WTC11 (cell line): Measurements from ENCODE around the gene DGKG. TPM values are rescaled to one million over a fixed set of nuclear protein-coding genes. Genes with fewer than 3 reads are reported as not detected.

Source experiments
- ATAC-seq: fragments of 200-7000 bp; cut with Tn5 transposase; 2 replicates; pipeline ENCODE4 v1.10.0; 2021; ENCODE audit warnings: mild to moderate bottlenecking, moderate library complexity
- CTCF ChIA-PET: fragments of 300-600 bp; sonication (Branson Sonifier 250); formaldehyde crosslinking; loops from one replicate; lab custom pipeline; 2021; ENCODE audit warnings: antibody characterized with exemption; lab: Charles Lee
- POLR2A ChIA-PET: fragments of 350-600 bp; sonication (Branson Sonifier 250); formaldehyde crosslinking; loops from one replicate; lab custom pipeline; 2021; ENCODE audit warnings: antibody characterized with exemption; lab: Charles Lee
- DNase-seq: peaks from one replicate; pipeline ENCODE4 v3.0.0; 2021; ENCODE audit warnings: low spot score
- H3K27ac Mint-ChIP-seq: 2 replicates; pipeline ENCODE4 v1.8.0; 2021; ENCODE audit warnings: mixed read lengths
- H3K27me3 Mint-ChIP-seq: 2 replicates; pipeline ENCODE4 v1.8.0; 2021; ENCODE audit warnings: low read depth, mild to moderate bottlenecking, moderate library complexity, mixed read lengths
- H3K36me3 Mint-ChIP-seq: 2 replicates; pipeline ENCODE4 v1.8.0; 2021; ENCODE audit warnings: mixed read lengths
- H3K4me1 Mint-ChIP-seq: 2 replicates; pipeline ENCODE4 v1.8.0; 2022; ENCODE audit warnings: mixed read lengths
- H3K4me3 Mint-ChIP-seq: 2 replicates; pipeline ENCODE4 v1.8.0; 2021; ENCODE audit warnings: mild to moderate bottlenecking, moderate library complexity, mixed read lengths
- H3K9me3 Mint-ChIP-seq: 2 replicates; pipeline ENCODE4 v1.8.0; 2021; ENCODE audit warnings: mixed read lengths
- CDX4 ChIP-seq: fragments of 250-450 bp; sonication (Bioruptor Pico); IDR thresholded peaks from 2 replicates; pipeline ENCODE4 v1.9.0; 2021; ENCODE audit warnings: moderate library complexity, mild to moderate bottlenecking, inconsistent platforms, borderline replicate concordance
- CTCF ChIP-seq: fragments of 200-600 bp; IDR thresholded peaks from 2 replicates; pipeline ENCODE4 v1.8.0; 2022; ENCODE audit warnings: antibody characterized with exemption
- FOXK1 ChIP-seq: sonication (generic); formaldehyde crosslinking; IDR thresholded peaks from 2 replicates; pipeline ENCODE4 v1.8.0; 2022; ENCODE audit warnings: mild to moderate bottlenecking, moderate library complexity, missing genetic modification reagents
- GABPB1 ChIP-seq: sonication (generic); formaldehyde crosslinking; IDR thresholded peaks from 2 replicates; pipeline ENCODE4 v1.8.1; 2023; ENCODE audit warnings: mild to moderate bottlenecking, missing genetic modification reagents
- NFATC4 ChIP-seq: fragments of 250-450 bp; sonication (Bioruptor Pico); IDR thresholded peaks from 2 replicates; pipeline ENCODE4 v1.9.0; 2021; ENCODE audit warnings: mild to moderate bottlenecking
- NFE2L1 ChIP-seq: sonication (generic); formaldehyde crosslinking; IDR thresholded peaks from 2 replicates; pipeline ENCODE4 v1.8.1; 2023; ENCODE audit warnings: missing genetic modification reagents
- TCF7 ChIP-seq: sonication (generic); formaldehyde crosslinking; IDR thresholded peaks from 2 replicates; pipeline ENCODE4 v1.8.0; 2022; ENCODE audit warnings: mild to moderate bottlenecking, low read depth, missing genetic modification reagents, moderate library complexity
- ZNF281 ChIP-seq: sonication (generic); formaldehyde crosslinking; IDR thresholded peaks from 2 replicates; pipeline ENCODE4 v1.8.0; 2023; ENCODE audit warnings: mild to moderate bottlenecking, missing genetic modification reagents
- ZNF317 ChIP-seq: sonication (generic); formaldehyde crosslinking; IDR thresholded peaks from 2 replicates; pipeline ENCODE4 v1.8.1; 2023; ENCODE audit warnings: low read depth, mild to moderate bottlenecking, moderate library complexity, missing genetic modification reagents, borderline replicate concordance
- ZNF532 ChIP-seq: fragments of 250-450 bp; sonication (Bioruptor Pico); IDR thresholded peaks from 2 replicates; pipeline ENCODE4 v1.9.0; 2021; ENCODE audit warnings: mild to moderate bottlenecking, borderline replicate concordance
- total RNA-seq: library from RNA; stranded (reverse); gene quantifications from 3 replicates; pipeline ENCODE4 v1.2.3, GENCODE V29; 2021
- TF ChIP-seq, protein P1 (sequence below): sonication (generic); formaldehyde crosslinking; IDR thresholded peaks from 2 replicates; pipeline ENCODE4 v1.8.1; 2023; ENCODE audit warnings: mild to moderate bottlenecking, missing genetic modification reagents, borderline replicate concordance
- TF ChIP-seq, protein P2 (sequence below): sonication (generic); formaldehyde crosslinking; IDR thresholded peaks from 2 replicates; pipeline ENCODE4 v1.8.1; 2022; ENCODE audit warnings: low read depth, mild to moderate bottlenecking, moderate library complexity, missing genetic modification reagents, borderline replicate concordance

DGKG gene
- total RNA-seq, 1 experiment from 2014 or later, result 0.92 TPM

DNA sequence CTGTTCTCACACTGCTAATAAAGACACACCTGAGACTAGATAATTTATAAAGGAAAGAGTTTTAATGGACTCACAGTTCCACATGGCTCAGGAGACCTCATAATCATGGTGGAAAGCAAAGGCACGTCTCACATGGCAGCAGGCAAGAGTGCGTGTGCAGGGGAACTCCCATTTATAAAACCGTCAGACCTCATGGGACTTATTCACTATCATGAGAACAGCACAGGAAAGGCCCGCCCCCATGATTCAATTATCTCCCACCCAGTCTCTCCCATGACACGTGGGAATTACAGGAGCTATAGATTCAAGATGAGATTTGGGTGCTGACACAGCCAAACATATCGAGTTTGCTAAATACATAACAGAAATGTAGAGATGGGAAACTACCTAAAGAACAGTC is 39.5 kb upstream of the DGKG start:
- ATAC-seq (no peak), DNase-seq (no peak)
- H3K9me3 Mint-ChIP-seq, result no peaks in the 10 kb centered on the region
- CTCF ChIA-PET, result interaction anchor here (1.0 to 1.5 kb wide), 2 partner anchors 140 to 142 kb away, joined by 3 read pairs; no protein-coding TSS in a partner anchor
- POLR2A ChIA-PET, result no interaction called here
- H3K27me3 Mint-ChIP-seq, result no peaks in the 10 kb centered on the region
- H3K4me1 Mint-ChIP-seq, result no peaks in the 10 kb centered on the region
- no peak overlapping the region for H3K4me3 Mint-ChIP-seq
- no peaks in the 10 kb centered on the region for H3K36me3 Mint-ChIP-seq
- no peak overlapping the region for H3K27ac Mint-ChIP-seq
- TF ChIP-seq, protein P1, sequence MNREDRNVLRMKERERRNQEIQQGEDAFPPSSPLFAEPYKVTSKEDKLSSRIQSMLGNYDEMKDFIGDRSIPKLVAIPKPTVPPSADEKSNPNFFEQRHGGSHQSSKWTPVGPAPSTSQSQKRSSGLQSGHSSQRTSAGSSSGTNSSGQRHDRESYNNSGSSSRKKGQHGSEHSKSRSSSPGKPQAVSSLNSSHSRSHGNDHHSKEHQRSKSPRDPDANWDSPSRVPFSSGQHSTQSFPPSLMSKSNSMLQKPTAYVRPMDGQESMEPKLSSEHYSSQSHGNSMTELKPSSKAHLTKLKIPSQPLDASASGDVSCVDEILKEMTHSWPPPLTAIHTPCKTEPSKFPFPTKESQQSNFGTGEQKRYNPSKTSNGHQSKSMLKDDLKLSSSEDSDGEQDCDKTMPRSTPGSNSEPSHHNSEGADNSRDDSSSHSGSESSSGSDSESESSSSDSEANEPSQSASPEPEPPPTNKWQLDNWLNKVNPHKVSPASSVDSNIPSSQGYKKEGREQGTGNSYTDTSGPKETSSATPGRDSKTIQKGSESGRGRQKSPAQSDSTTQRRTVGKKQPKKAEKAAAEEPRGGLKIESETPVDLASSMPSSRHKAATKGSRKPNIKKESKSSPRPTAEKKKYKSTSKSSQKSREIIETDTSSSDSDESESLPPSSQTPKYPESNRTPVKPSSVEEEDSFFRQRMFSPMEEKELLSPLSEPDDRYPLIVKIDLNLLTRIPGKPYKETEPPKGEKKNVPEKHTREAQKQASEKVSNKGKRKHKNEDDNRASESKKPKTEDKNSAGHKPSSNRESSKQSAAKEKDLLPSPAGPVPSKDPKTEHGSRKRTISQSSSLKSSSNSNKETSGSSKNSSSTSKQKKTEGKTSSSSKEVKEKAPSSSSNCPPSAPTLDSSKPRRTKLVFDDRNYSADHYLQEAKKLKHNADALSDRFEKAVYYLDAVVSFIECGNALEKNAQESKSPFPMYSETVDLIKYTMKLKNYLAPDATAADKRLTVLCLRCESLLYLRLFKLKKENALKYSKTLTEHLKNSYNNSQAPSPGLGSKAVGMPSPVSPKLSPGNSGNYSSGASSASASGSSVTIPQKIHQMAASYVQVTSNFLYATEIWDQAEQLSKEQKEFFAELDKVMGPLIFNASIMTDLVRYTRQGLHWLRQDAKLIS (CRISPR knock-in tag), result no peak

DNA sequence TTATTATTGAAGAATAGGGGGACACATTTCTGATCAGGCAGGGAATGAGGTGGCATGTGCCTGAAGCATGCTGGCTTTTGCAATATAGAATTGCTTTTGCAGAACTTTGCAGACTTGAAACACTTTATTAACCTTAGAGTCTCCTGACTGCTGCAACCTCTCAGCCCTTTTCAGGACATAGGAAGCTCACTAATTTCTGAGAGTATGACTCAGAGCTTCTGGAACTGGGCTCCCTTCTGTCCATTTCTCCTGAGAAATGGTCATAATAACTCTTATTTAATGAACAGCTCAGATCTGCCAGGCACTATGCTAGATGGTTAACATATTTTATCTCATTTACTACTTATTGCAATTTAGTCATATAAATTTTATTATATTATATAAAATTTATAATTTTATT is 38.6 kb upstream of the DGKG start:
- no peak overlapping the region for H3K4me3 Mint-ChIP-seq
- TF ChIP-seq FOXK1 (no peak), CTCF (no peak), GABPB1 (CRISPR knock-in tag) (no peak), CDX4 (no peak), TCF7 (no peak), NFATC4 (CRISPR knock-in tag) (no peak), NFE2L1 (CRISPR knock-in tag) (no peak), ZNF317 (CRISPR knock-in tag) (no peak), ZNF281 (CRISPR knock-in tag) (no peak), ZNF532 (CRISPR knock-in tag) (no peak)
- TF ChIP-seq, protein P2, sequence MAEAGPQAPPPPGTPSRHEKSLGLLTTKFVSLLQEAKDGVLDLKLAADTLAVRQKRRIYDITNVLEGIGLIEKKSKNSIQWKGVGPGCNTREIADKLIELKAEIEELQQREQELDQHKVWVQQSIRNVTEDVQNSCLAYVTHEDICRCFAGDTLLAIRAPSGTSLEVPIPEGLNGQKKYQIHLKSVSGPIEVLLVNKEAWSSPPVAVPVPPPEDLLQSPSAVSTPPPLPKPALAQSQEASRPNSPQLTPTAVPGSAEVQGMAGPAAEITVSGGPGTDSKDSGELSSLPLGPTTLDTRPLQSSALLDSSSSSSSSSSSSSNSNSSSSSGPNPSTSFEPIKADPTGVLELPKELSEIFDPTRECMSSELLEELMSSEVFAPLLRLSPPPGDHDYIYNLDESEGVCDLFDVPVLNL, result no peak
- no peaks in the 10 kb centered on the region for H3K36me3 Mint-ChIP-seq
- ChIA-PET POLR2A (no interaction called here), CTCF (interaction anchor here (1.0 kb wide), 1 partner anchor 141 kb away, joined by 3 read pairs; no protein-coding TSS in a partner anchor)
- H3K9me3 Mint-ChIP-seq, result no peaks in the 10 kb centered on the region
- H3K27ac Mint-ChIP-seq, result no peak overlapping the region
- ATAC-seq (no peak), DNase-seq (no peak)
- no peaks in the 10 kb centered on the region for H3K27me3 Mint-ChIP-seq
- no peaks in the 10 kb centered on the region for H3K4me1 Mint-ChIP-seq
